Suprapubic skin (tissue), 3 donors: Measurements from ENCODE around the gene CRYBG2.

Source experiments
- POLR2A ChIP-seq, 2 donors: fragments of 450-650 bp; IDR thresholded peaks; one replicate each; pipeline ENCODE4 v1.6.1; 2017; ENCODE audit warnings: antibody characterized with exemption in 2 of 2, mild to moderate bottlenecking in 2 of 2, moderate library complexity in 2 of 2
- TF ChIP-seq, protein P1 (sequence below), 2 donors: fragments of 200-600 bp in 1 of 2; fragments of 450-650 bp in 1 of 2; sonication (generic) in 1 of 2; IDR thresholded peaks; one replicate each; pipeline ENCODE4 v1.5.1; 2016 to 2019; ENCODE audit warnings: antibody characterized with exemption in 2 of 2, mild to moderate bottlenecking in 1 of 2, moderate library complexity in 1 of 2

DNA sequence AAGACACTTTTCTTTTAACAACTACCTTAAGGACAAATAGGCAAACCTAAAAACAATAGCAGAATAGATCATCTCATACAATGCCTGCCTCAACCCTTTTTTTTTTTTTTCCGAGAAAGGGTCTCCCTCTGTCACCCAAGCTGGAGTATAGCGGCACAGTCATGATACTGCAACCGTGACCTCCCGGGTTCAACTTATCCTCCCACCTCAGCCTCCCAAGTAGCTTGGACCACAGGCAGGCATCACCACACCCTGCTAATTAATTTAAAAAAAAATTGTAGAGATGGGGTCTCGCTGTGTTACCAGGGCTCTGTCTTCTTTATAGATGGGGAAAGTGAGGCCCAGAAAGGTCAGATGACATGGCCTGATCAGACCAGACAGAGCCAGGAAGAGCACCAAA is 66.1 kb downstream of the CRYBG2 start:
- TF ChIP-seq, protein P1, sequence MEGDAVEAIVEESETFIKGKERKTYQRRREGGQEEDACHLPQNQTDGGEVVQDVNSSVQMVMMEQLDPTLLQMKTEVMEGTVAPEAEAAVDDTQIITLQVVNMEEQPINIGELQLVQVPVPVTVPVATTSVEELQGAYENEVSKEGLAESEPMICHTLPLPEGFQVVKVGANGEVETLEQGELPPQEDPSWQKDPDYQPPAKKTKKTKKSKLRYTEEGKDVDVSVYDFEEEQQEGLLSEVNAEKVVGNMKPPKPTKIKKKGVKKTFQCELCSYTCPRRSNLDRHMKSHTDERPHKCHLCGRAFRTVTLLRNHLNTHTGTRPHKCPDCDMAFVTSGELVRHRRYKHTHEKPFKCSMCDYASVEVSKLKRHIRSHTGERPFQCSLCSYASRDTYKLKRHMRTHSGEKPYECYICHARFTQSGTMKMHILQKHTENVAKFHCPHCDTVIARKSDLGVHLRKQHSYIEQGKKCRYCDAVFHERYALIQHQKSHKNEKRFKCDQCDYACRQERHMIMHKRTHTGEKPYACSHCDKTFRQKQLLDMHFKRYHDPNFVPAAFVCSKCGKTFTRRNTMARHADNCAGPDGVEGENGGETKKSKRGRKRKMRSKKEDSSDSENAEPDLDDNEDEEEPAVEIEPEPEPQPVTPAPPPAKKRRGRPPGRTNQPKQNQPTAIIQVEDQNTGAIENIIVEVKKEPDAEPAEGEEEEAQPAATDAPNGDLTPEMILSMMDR (IDR thresholded peaks at IDR 0.05), result no peak
- TF ChIP-seq POLR2A (IDR thresholded peaks at IDR 0.05), result no peak
